Breast epithelium (tissue), 4 donors: ENCODE data around the gene RRP9. TPM values are rescaled to one million over a fixed set of nuclear protein-coding genes. Genes with fewer than 3 reads are reported as not detected.

ENCODE experiments used
- DNase-seq, 2 donors: peaks; one replicate each; pipeline ENCODE4 v3.0.0-alpha.2; 2019; ENCODE audit warnings: low spot score in 2 of 2
- H3K27ac ChIP-seq, 2 donors: fragments of 200-600 bp; sonication (generic) in 1 of 2; one replicate each; pipeline ENCODE4 v1.5.1; 2016 to 2019; ENCODE audit warnings: mild to moderate bottlenecking in 1 of 2
- H3K27me3 ChIP-seq, 2 donors: fragments of 200-600 bp; sonication (generic) in 1 of 2; one replicate each; pipeline versions ENCODE4 v1.5.1 to v1.6.0; 2017 to 2019; ENCODE audit warnings: control low read depth in 1 of 2, mild to moderate bottlenecking in 1 of 2
- H3K36me3 ChIP-seq: fragments of 200-600 bp; one replicate; pipeline ENCODE4 v1.5.1; 2019
- H3K4me1 ChIP-seq, 2 donors: fragments of 200-600 bp; sonication (generic); one replicate each; pipeline ENCODE4 v1.5.1; 2016 to 2019; ENCODE audit warnings: control low read depth in 1 of 2
- H3K4me3 ChIP-seq, 3 donors: fragments of 200-600 bp; sonication (generic); 1 replicate in 2 of 3; 2 replicates in 1 of 3; pipeline ENCODE4 v1.5.1; 2016 to 2019; ENCODE audit warnings: mild to moderate bottlenecking in 3 of 3, moderate library complexity in 2 of 3
- H3K9me3 ChIP-seq, 2 donors: fragments of 200-600 bp; sonication (generic) in 1 of 2; one replicate each; pipeline ENCODE4 v1.5.1; 2016 to 2019; ENCODE audit warnings: control low read depth in 1 of 2
- POLR2A ChIP-seq: fragments of 450-650 bp; IDR thresholded peaks from one replicate; pipeline ENCODE4 v1.6.1; 2016; ENCODE audit warnings: antibody characterized with exemption, mild to moderate bottlenecking, moderate library complexity
- POLR2AphosphoS5 ChIP-seq, 3 donors: sonication (generic); formaldehyde crosslinking; IDR thresholded peaks; one replicate each; pipeline ENCODE4 v1.6.1; 2017; ENCODE audit warnings: antibody characterized with exemption in 3 of 3
- intact Hi-C: fragments of 100-400 bp; cut with DNase I; formaldehyde crosslinking; loops from one replicate; pipeline ENCODE4 v1.15.1; 2023; ENCODE audit warnings: low total_unique reads
- total RNA-seq, 3 donors: library from RNA; depleted of rRNA; stranded (reverse); fragments of >200 nt; gene quantifications; one replicate each; pipeline ENCODE4 v1.1.0, GENCODE V29; 2016
- TF ChIP-seq, protein P1 (sequence below), 3 donors: fragments of 450-650 bp; IDR thresholded peaks; one replicate each; pipeline ENCODE4 v1.5.1; 2016 to 2017; ENCODE audit warnings: antibody characterized with exemption in 3 of 3, mild to moderate bottlenecking in 3 of 3, moderate library complexity in 3 of 3

The RRP9 gene
- total RNA-seq, 3 donors from 2014 or later, result 23.1 to 24.6 (median 23.8) TPM

DNA sequence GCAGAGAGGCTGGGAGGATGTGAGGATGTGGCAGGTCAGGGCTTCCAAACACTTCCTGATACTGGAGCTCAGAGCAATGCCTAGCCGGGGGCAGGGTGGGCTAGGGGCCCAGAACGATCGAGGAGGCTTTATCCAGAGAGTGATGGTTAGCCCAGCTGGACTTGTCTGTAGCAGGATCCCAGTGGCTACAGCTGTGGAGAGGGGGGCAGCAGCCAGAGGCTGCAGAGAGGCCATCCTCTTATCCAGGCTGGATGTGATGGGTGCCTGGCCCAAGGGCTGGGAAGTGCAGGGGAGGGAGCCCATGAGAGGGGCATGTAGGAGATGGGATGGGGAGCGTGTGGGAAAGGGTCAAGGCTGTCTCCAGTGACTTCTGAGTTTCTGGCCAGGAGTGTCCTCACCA lies 5.1 kb upstream of the RRP9 start:
- DNase-seq, result no peak
- intact Hi-C loops, result no loop called here
- Histone ChIP-seq H3K27ac (no peak overlapping the region), H3K4me3 (no peak overlapping the region), H3K27me3 (no peaks in the 10 kb centered on the region), H3K36me3 (no peaks in the 10 kb centered on the region), H3K9me3 (no peaks in the 10 kb centered on the region), H3K4me1 (peaks cover 7 to 10% of the 10 kb centered on the region in 2 donors)
- TF ChIP-seq POLR2AphosphoS5 (IDR thresholded peaks at IDR 0.05) (no peak), POLR2A (no peak)
- TF ChIP-seq, protein P1, sequence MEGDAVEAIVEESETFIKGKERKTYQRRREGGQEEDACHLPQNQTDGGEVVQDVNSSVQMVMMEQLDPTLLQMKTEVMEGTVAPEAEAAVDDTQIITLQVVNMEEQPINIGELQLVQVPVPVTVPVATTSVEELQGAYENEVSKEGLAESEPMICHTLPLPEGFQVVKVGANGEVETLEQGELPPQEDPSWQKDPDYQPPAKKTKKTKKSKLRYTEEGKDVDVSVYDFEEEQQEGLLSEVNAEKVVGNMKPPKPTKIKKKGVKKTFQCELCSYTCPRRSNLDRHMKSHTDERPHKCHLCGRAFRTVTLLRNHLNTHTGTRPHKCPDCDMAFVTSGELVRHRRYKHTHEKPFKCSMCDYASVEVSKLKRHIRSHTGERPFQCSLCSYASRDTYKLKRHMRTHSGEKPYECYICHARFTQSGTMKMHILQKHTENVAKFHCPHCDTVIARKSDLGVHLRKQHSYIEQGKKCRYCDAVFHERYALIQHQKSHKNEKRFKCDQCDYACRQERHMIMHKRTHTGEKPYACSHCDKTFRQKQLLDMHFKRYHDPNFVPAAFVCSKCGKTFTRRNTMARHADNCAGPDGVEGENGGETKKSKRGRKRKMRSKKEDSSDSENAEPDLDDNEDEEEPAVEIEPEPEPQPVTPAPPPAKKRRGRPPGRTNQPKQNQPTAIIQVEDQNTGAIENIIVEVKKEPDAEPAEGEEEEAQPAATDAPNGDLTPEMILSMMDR (IDR thresholded peaks at IDR 0.05), result no peak

DNA sequence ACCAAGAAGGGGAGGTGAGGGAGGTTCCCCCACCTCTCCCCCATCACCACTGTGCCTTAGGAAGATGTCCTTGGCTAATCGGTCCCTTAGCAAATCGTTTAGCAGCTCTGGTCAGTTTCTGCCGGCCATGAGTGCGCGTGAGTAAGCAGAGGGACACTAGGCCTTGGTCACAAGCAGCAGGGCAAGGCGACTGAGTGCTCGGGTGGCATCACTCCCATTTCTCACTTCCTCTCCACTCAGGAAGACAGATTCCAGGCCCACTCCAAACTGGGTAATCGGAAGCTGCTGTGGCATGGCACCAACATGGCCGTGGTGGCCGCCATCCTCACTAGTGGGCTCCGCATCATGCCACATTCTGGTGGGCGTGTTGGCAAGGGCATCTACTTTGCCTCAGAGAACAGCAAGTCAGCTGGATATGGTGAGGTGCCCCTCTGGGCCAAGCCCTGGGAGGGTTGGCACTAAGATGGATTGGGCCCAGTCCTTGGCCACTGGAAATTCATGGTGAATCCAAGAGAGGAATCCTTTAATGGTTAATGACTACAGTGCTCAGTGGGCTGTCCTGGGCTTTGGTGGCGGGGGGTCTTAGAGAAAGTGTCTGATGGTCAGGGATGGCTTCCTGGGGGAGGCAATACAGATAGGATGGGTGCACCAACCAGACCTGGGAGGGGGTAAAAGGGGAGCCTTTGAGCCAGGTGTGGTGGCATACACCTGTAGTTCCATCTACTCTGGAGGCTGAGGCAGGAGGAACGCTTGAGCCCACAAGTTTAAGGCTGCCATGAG lies 4.4 kb upstream of the RRP9 start:
- TF ChIP-seq, protein P1 (IDR thresholded peaks at IDR 0.05), result no peak
- no peak for TF ChIP-seq POLR2A
- no peak for TF ChIP-seq POLR2AphosphoS5 (IDR thresholded peaks at IDR 0.05)
- Histone ChIP-seq H3K36me3 (no peaks in the 10 kb centered on the region), H3K9me3 (no peaks in the 10 kb centered on the region), H3K4me3 (no peak overlapping the region), H3K27ac (no peak overlapping the region), H3K4me1 (peaks cover 7 to 13% of the 10 kb centered on the region in 2 donors), H3K27me3 (no peaks in the 10 kb centered on the region)
- no peak for DNase-seq
- intact Hi-C loops, result no loop called here

DNA sequence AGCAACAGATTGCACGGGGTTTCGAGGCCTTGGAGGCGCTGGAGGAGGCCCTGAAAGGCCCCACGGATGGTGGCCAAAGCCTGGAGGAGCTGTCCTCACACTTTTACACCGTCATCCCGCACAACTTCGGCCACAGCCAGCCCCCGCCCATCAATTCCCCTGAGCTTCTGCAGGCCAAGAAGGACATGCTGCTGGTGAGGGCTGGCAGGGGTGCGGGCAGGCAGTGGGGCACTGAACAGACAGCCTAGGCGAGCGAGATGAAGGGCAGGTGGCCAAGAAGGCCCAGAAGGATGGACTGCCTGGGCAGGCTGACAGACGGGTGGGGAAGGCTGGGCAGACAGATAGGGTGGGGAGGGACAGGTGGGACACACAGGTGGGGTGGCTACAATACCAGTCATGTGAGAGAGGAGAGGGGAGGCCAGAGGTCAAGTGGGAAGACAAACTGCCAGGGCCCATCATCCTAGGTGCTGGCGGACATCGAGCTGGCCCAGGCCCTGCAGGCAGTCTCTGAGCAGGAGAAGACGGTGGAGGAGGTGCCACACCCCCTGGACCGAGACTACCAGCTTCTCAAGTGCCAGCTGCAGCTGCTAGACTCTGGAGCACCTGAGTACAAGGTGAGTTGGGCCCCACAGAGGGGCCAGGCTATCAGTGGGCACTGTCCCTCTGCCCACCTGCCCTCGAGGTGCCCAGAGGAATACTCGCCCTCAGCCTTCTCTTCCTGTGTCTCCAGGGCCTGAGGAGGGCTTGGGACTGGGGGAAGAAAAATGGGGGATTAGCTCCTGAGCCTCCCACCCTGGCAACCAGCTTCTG lies 3.5 kb upstream of the RRP9 start:
- intact Hi-C loops, result no loop called here
- Histone ChIP-seq H3K27me3 (no peaks in the 10 kb centered on the region), H3K9me3 (no peaks in the 10 kb centered on the region), H3K4me1 (peaks cover 7 to 18% of the 10 kb centered on the region in 2 donors), H3K27ac (no peak overlapping the region), H3K4me3 (no peak overlapping the region), H3K36me3 (no peaks in the 10 kb centered on the region)
- no peak for DNase-seq
- TF ChIP-seq POLR2A (no peak), POLR2AphosphoS5 (IDR thresholded peaks at IDR 0.05) (no peak)
- TF ChIP-seq, protein P1 (IDR thresholded peaks at IDR 0.05), result no peak

DNA sequence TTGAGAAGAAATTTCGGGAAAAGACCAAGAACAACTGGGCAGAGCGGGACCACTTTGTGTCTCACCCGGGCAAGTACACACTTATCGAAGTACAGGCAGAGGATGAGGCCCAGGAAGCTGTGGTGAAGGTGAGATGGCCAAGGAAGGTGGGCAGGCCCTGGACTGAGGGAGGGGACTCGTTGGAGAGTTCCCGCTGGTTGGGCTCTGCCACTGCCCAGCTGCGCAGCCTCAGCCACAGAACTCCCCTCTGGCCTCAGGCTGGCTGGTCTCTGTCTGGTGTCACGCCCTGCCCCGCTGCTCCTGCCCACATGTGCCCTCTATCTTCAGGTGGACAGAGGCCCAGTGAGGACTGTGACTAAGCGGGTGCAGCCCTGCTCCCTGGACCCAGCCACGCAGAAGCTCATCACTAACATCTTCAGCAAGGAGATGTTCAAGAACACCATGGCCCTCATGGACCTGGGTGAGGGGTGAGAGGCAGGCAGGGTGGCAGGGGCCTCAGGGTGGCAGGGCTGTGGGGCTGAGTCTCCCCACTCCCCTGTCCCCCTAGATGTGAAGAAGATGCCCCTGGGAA lies 2.8 kb upstream of the RRP9 start:
- TF ChIP-seq POLR2A, result no peak
- no peak for TF ChIP-seq POLR2AphosphoS5 (IDR thresholded peaks at IDR 0.05)
- TF ChIP-seq, protein P1 (IDR thresholded peaks at IDR 0.05), result no peak
- Histone ChIP-seq H3K27me3 (no peaks in the 10 kb centered on the region), H3K4me1 (peaks cover 7 to 18% of the 10 kb centered on the region in 2 donors), H3K27ac (no peak overlapping the region), H3K9me3 (no peaks in the 10 kb centered on the region), H3K4me3 (no peak overlapping the region), H3K36me3 (no peaks in the 10 kb centered on the region)
- intact Hi-C loops, result no loop called here
- DNase-seq, result no peak
